Smooth muscle cell (in vitro differentiated cells): ENCODE data around the gene VDR. TPM values are rescaled to one million over a fixed set of nuclear protein-coding genes. Genes with fewer than 3 reads are reported as not detected.

Experiments used
- DNase-seq: peaks from one replicate; lab custom pipeline; 2025; ENCODE audit not compliant: unreplicated experiment; lab: John Stamatoyannopoulos, UW
- H2AFZ ChIP-seq: fragments of 200-600 bp; sonication (generic); 2 replicates; pipeline ENCODE4 v1.6.0; 2016; ENCODE audit warnings: antibody characterized with exemption, low read depth, mild to moderate bottlenecking
- H3F3A ChIP-seq: fragments of 200-600 bp; sonication (generic); 2 replicates; pipeline ENCODE4 v1.6.0; 2017; ENCODE audit warnings: antibody characterized with exemption, low read depth
- H3K27ac ChIP-seq: fragments of 200-600 bp; sonication (generic); 2 replicates; pipeline ENCODE4 v1.5.1; 2016; ENCODE audit warnings: low read depth, mild to moderate bottlenecking
- H3K27me3 ChIP-seq: fragments of 200-600 bp; sonication (generic); 2 replicates; pipeline ENCODE4 v1.6.1; 2016; ENCODE audit warnings: low read depth, mild to moderate bottlenecking
- H3K36me3 ChIP-seq: fragments of 200-600 bp; sonication (generic); 2 replicates; pipeline ENCODE4 v1.5.1; 2016; ENCODE audit warnings: low read depth
- H3K4me1 ChIP-seq: fragments of 200-600 bp; sonication (generic); 2 replicates; pipeline ENCODE4 v1.5.1; 2016; ENCODE audit warnings: low read depth
- H3K4me2 ChIP-seq: fragments of 200-600 bp; sonication (generic); 2 replicates; pipeline ENCODE4 v1.6.0; 2016; ENCODE audit warnings: mild to moderate bottlenecking
- H3K4me3 ChIP-seq: fragments of 200-600 bp; sonication (generic); 2 replicates; pipeline ENCODE4 v1.5.1; 2016; ENCODE audit warnings: mild to moderate bottlenecking
- H3K79me2 ChIP-seq: fragments of 200-600 bp; sonication (generic); 2 replicates; pipeline ENCODE4 v1.6.0; 2016; ENCODE audit warnings: low read depth, mild to moderate bottlenecking
- H3K9ac ChIP-seq: fragments of 200-600 bp; sonication (generic); 2 replicates; pipeline ENCODE4 v1.6.0; 2016; ENCODE audit warnings: low read depth
- H3K9me3 ChIP-seq: fragments of 200-600 bp; sonication (generic); replicated peaks from 2 replicates; pipeline ENCODE4 v1.5.1; 2016; ENCODE audit warnings: low read depth
- H4K20me1 ChIP-seq: fragments of 200-600 bp; sonication (generic); 2 replicates; pipeline ENCODE4 v1.6.0; 2016; ENCODE audit warnings: low read depth
- WGBS: methylation state at CpG from one replicate; pipeline ENCODE4 v1.1.7; 2016; ENCODE audit warnings: low lambda C conversion rate; 5-methylcytosine and 5-hydroxymethylcytosine counted together
- polyA plus RNA-seq: library from polyadenylated mRNA; unstranded; fragments of >200 nt; fragmentation: Nextera tagmentation; extraction: Ambion mirVana; gene quantifications from 2 replicates; pipeline ENCODE4 v1.2.1, GENCODE V29; 2016
- total RNA-seq: library from RNA; depleted of rRNA; stranded (reverse); fragments of >200 nt; gene quantifications from 2 replicates; pipeline ENCODE4 v1.2.3, GENCODE V29; 2014
- TF ChIP-seq, protein P1 (sequence below): fragments of 200-600 bp; sonication (generic); IDR thresholded peaks from 2 replicates; pipeline ENCODE4 v1.5.1; 2017; ENCODE audit warnings: borderline replicate concordance, mild to moderate bottlenecking, antibody characterized with exemption; ENCODE audit not compliant: insufficient read depth, poor library complexity, severe bottlenecking

The VDR gene
- total and polyA plus RNA-seq, 2 experiments from 2014 or later = 8.0 to 16.5 TPM

DNA sequence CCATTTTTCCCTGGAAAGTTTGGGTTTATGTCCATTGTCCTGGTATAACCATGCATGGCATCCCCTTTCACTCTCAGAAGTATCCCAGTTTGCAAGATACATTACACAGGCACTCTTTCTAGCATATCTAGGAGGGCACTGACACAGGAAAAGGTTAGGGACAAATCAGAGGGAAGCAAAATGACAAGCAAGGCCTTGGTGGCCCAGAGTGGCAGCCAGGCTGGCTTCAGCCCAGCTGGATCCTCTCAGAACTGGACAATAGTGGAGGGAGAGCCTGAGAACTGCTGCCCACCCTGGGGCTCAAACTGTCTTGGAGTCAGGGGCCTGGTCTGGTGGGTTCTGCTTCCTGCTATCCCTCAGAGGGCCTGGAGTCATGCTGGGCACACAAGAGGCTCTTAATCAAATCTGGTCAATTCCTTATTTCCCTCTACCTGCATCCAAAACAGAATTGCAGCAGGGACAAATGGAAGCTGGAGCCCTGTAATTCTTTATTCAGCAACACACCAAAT lies 2.6 kb downstream of the VDR start:
- H3K27ac ChIP-seq = no peak overlapping the region
- TF ChIP-seq, protein P1, sequence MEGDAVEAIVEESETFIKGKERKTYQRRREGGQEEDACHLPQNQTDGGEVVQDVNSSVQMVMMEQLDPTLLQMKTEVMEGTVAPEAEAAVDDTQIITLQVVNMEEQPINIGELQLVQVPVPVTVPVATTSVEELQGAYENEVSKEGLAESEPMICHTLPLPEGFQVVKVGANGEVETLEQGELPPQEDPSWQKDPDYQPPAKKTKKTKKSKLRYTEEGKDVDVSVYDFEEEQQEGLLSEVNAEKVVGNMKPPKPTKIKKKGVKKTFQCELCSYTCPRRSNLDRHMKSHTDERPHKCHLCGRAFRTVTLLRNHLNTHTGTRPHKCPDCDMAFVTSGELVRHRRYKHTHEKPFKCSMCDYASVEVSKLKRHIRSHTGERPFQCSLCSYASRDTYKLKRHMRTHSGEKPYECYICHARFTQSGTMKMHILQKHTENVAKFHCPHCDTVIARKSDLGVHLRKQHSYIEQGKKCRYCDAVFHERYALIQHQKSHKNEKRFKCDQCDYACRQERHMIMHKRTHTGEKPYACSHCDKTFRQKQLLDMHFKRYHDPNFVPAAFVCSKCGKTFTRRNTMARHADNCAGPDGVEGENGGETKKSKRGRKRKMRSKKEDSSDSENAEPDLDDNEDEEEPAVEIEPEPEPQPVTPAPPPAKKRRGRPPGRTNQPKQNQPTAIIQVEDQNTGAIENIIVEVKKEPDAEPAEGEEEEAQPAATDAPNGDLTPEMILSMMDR = no peak
- peaks cover 22% of the 10 kb centered on the region for H3K27me3 ChIP-seq
- peaks cover 2% of the 10 kb centered on the region for H3K79me2 ChIP-seq
- H4K20me1 ChIP-seq = peaks cover 17% of the 10 kb centered on the region
- H3K4me1 ChIP-seq = peaks cover 19% of the 10 kb centered on the region
- peak overlapping the region; percentile 94 for H3K4me2 ChIP-seq
- no peak overlapping the region for H3K4me3 ChIP-seq
- peaks cover 12% of the 10 kb centered on the region for H3F3A ChIP-seq
- no peaks in the 10 kb centered on the region for H3K36me3 ChIP-seq
- H3K9me3 ChIP-seq = no peaks in the 10 kb centered on the region
- DNase-seq = no peak
- no peak overlapping the region for H2AFZ ChIP-seq
- H3K9ac ChIP-seq = no peak overlapping the region

DNA sequence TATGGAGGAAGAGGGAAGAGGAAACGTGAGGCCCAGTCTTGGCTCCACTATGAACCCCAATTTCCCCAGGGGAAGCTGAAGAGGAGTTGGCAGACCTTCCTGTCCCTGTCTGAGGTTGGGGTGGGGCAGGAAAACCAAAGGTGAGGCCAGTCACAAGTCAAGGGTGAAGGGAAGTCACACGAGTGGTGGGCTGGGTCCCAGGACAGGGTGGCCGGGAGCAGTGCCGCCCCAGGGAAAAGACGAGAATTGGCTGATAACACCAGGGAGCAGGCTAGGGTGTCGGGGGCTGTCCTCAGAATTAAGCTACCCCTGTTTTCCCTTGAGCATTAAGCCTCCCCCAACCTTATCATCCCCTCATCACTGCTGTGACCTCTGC lies 3.1 kb downstream of the VDR start:
- no peak for DNase-seq
- no peak overlapping the region for H2AFZ ChIP-seq
- H3K36me3 ChIP-seq = no peaks in the 10 kb centered on the region
- no peak overlapping the region for H3K4me2 ChIP-seq
- no peak overlapping the region for H3K27ac ChIP-seq
- peaks cover 22% of the 10 kb centered on the region for H4K20me1 ChIP-seq
- H3K9me3 ChIP-seq = no peaks in the 10 kb centered on the region
- H3F3A ChIP-seq = peaks cover 12% of the 10 kb centered on the region
- H3K4me1 ChIP-seq = peaks cover 20% of the 10 kb centered on the region
- H3K79me2 ChIP-seq = peaks cover 2% of the 10 kb centered on the region
- no peak overlapping the region for H3K4me3 ChIP-seq
- WGBS = 94% methylated on average over 6 of the region's 6 CpGs
- no peak overlapping the region for H3K9ac ChIP-seq
- peaks cover 17% of the 10 kb centered on the region for H3K27me3 ChIP-seq
- TF ChIP-seq, protein P1 = no peak

DNA sequence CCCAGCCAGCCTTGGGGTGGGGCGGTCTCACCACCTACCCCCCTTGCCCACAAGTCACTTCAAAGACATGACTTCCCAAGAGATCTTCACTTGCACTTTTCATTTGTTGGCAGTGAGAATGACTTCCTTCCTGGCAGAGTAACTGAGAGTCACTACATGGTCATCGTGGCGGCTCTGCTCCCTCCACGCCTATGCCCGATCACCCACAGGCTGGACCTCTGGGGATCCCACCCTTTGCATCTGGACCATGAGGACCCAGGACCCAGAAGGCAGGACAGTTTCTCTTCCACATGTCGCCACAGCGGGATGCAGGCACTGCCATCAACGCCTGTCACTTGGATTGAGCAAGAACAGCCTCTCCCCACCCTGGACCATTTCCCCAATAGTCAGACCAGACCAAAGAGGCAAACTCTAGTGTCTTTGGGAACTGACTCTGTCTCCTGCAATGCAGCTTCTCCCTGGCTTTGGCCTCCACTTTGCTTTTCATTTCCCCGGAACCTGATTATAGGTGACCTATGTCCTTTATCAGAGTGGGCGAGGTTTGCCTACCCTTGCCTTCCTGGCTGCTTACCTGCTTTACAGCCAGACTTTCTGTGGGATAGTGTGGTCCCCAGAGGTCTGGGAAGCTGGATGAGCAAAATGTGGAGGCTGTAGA lies 3.6 kb downstream of the VDR start:
- H3K79me2 ChIP-seq = peaks cover 2% of the 10 kb centered on the region
- peaks cover 12% of the 10 kb centered on the region for H3K27me3 ChIP-seq
- H3K4me3 ChIP-seq = no peak overlapping the region
- H3K9me3 ChIP-seq = no peaks in the 10 kb centered on the region
- peaks cover 12% of the 10 kb centered on the region for H3F3A ChIP-seq
- no peak overlapping the region for H2AFZ ChIP-seq
- DNase-seq = no peak
- H3K4me2 ChIP-seq = no peak overlapping the region
- no peak overlapping the region for H3K9ac ChIP-seq
- 98% methylated on average over 10 of the region's 10 CpGs for WGBS
- H3K4me1 ChIP-seq = peaks cover 21% of the 10 kb centered on the region
- H3K36me3 ChIP-seq = no peaks in the 10 kb centered on the region
- no peak overlapping the region for H3K27ac ChIP-seq
- peaks cover 26% of the 10 kb centered on the region for H4K20me1 ChIP-seq
- TF ChIP-seq, protein P1 = no peak
